ENCODE measurements around the gene PPHLN1. TPM values are rescaled to one million over a fixed set of nuclear protein-coding genes. Genes with fewer than 3 reads are reported as not detected.

The PPHLN1 gene
- total RNA-seq, 2 experiments from 2014 or later: 79.9 to 81.3 TPM

DNA sequence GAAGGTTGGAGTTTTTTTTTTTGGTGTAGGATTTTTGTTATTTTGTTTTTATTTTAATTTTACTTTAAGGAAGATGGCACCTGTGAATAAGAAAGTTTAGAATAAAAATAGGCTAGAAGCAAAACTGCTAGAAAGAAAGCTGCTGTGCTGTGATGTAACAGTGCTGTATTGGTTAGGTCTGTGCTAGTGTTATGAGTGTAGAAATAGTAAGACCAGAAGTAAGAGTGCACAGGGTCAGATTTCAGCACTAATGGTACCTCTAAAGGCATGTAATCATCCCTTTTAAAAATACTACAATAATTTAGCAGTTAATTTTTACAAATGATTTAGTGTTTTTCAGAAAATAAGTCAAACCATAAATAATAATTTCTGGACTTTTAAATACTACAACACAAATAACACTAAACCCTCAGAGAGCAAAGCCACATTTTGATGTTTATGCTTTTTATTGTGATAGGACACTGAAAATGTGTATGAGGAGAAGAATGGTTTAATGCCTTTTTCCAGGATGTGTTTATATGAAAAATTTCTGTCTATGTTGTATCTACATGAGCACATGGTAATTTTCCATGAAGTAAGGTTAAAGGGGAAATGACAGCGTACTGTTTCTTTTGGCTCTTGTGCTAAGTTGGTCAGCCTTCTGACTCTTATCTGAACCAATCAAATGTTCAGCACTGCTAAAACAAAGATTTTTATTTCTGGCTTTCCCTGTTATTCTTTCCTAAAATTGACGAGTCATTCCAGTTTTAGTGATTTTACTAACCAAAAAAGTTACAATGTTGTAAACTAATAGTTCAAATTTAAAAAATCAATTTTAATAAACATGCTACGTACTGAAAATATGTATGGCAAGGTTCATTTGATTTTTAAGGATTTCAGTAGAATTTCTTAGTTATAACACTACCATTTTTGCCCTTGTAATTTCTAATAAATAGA is 96.1 kb downstream of the PPHLN1 start:
- ChIA-PET CTCF (no interaction called here), POLR2A (no interaction called here)
- H3K27ac Mint-ChIP-seq: no peak overlapping the region
- H3K9me3 Mint-ChIP-seq: no peaks in the 10 kb centered on the region
- DNase-seq: no peak
- H3K36me3 Mint-ChIP-seq: peaks cover 7% of the 10 kb centered on the region
- peaks cover 30% of the 10 kb centered on the region for H3K4me1 Mint-ChIP-seq (ENCODE audit: low read depth)
- H3K27me3 Mint-ChIP-seq: no peaks in the 10 kb centered on the region
- intact Hi-C loops (cut with micrococcal nuclease): no loop called here
- H3K4me3 Mint-ChIP-seq: no peak overlapping the region

DNA sequence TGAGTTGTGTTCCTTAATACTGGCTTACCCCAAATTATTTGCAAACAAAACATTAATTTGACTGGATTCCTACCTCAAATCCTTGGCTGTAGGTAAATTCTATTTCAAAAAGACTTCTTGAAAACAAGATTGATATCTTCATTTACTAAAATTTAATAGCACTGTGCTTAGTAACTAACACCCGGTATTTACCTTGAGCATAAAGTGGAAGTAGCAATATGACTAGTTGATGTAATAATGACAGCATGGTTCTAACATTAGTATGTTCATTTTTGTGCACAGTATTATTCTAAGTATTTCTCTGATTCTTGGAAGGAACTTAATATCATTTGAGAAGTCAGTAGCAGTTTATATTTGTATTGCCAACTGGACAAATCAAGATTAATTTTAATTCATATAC is 96.8 kb downstream of the PPHLN1 start:
- intact Hi-C loops (cut with micrococcal nuclease): no loop called here
- no peaks in the 10 kb centered on the region for H3K27me3 Mint-ChIP-seq
- no peak overlapping the region for H3K27ac Mint-ChIP-seq
- peaks cover 29% of the 10 kb centered on the region for H3K4me1 Mint-ChIP-seq (ENCODE audit: low read depth)
- no peak overlapping the region for H3K4me3 Mint-ChIP-seq
- DNase-seq: no peak
- H3K9me3 Mint-ChIP-seq: no peaks in the 10 kb centered on the region
- POLR2A ChIA-PET: no interaction called here
- CTCF ChIA-PET: no interaction called here
- H3K36me3 Mint-ChIP-seq: peaks cover 13% of the 10 kb centered on the region

DNA sequence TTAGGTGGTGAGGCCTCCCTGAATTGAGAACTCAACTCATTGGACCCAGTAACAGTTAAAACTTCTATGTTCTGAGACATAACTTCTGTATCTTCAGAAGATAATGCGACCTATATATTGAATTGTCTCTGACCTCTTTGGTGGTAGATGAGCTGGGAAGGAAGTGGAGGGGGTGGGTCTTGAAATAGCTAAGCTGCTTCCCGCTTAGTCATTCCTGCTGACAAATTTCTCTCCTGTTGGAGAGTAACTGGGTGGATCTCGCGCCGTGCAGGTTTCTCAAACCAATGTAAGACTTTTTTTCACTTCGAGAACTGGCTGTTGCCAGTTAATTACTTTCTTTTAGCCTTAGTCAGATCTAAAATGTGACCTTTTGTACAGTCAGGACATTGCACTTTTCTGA is 100.8 kb downstream of the PPHLN1 start:
- ChIA-PET POLR2A (no interaction called here), CTCF (no interaction called here)
- Mint-ChIP-seq H3K27me3 (no peaks in the 10 kb centered on the region), H3K36me3 (peaks cover 26% of the 10 kb centered on the region), H3K27ac (no peak overlapping the region), H3K9me3 (no peaks in the 10 kb centered on the region), H3K4me3 (no peak overlapping the region), H3K4me1 (ENCODE audit: low read depth) (peaks cover 16% of the 10 kb centered on the region)
- peak; percentile 55 for DNase-seq
- intact Hi-C loops (cut with micrococcal nuclease): no loop called here

DNA sequence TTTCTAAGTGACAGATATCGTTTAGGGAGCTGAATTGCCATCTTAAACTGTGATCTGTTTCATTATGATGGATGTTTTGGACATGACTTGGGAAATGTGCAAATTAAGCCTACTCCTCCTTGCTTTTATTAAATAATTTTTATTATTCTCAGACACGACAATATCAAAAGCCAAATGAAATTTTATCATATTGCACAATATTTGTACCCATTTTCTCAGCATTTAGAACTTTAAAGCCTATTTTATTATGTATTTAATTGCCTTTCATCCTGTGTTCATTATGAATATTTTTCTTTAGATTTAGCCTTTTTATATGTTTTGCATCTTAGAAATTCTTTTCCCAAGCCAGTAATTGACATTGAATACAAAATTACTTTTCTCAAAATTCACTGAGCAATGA is 102.9 kb downstream of the PPHLN1 start:
- no peak for DNase-seq
- Mint-ChIP-seq H3K36me3 (peaks cover 41% of the 10 kb centered on the region), H3K4me1 (ENCODE audit: low read depth) (peaks cover 14% of the 10 kb centered on the region), H3K27me3 (no peaks in the 10 kb centered on the region), H3K4me3 (no peak overlapping the region), H3K9me3 (no peaks in the 10 kb centered on the region), H3K27ac (no peak overlapping the region)
- ChIA-PET POLR2A (no interaction called here), CTCF (no interaction called here)
- intact Hi-C loops (cut with micrococcal nuclease): no loop called here

DNA sequence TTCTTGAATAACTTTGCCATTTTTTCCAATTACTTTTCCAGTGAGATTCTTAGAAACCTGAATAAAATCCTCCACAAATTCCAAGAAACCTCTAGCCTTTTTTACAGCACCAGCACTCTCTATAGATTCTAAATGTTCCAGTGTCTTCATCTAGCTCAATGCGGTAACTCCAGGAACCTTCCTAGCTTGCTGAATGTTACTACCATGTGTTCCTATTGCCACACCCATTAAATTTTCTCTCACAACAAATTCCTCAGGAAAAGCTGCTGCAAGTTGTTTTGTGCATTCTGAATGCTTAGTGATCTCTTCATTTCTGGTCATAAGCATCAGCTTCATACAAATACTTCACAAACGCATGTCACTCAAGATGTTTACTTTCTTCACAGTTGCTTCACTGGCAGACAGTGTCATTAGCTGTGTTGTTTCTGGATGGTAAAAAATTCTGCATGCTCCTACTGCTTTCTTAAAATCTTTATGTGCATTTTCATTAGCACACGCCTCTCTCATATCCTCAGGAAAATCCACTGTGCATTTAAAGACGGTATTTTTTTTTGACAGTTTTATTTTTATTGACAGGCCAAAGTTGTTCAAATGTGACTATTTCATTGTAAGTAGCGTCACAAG is 106.7 kb downstream of the PPHLN1 start:
- Mint-ChIP-seq H3K27ac (no peak overlapping the region), H3K9me3 (no peaks in the 10 kb centered on the region), H3K4me1 (ENCODE audit: low read depth) (no peaks in the 10 kb centered on the region), H3K4me3 (no peak overlapping the region), H3K27me3 (no peaks in the 10 kb centered on the region), H3K36me3 (peaks cover 31% of the 10 kb centered on the region)
- no peak for DNase-seq
- CTCF ChIA-PET: no interaction called here
- POLR2A ChIA-PET: no interaction called here
- intact Hi-C loops (cut with micrococcal nuclease): no loop called here

DNA sequence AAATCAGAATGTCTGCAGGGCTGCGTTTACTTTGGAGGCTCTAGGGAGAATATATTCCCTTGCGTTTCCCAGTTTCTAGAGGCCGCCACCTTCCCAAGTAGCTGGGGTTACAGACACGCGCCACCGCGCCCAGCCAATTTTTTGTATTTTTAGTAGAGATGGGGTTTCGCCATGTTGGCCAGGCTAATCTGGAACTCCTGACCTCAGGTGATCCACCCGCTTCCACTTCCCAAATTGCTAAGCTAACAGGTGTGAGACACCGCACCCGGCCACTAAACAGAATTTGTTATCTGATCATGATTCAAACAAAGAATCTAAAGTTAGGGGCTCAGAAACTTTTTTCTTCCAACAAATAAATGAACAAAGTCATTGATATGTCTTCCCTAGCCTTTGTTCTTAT is 114.6 kb downstream of the PPHLN1 start:
- H3K36me3 Mint-ChIP-seq: peaks cover 54% of the 10 kb centered on the region

DNA sequence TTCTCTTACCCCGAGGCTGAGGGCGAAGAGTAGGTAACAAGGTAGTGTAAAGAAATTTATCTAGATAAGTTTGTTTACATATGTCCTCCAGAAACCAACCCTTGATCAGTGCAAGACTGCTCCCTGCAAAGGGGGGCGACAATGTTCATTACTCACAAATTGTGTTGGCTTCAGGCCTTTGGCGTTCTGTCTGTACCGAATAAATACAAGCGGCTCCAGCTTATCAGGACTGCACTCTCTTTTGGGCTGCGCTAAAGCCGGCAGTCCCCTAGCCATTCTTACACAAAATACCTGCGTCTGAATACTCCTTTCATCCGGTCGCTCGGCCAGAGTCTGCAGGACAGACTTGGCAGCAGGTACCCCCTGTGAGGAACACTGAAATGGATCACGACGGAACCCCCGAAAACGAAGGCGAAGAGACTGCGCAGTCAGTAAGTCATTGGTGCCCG is 116.4 kb downstream of the PPHLN1 start:
- H3K27me3 Mint-ChIP-seq: no peaks in the 10 kb centered on the region

More for the DNA sequence above, 114.6 kb downstream of the PPHLN1 start:
- H3K9me3 Mint-ChIP-seq: peaks cover 8% of the 10 kb centered on the region
- H3K27me3 Mint-ChIP-seq: no peaks in the 10 kb centered on the region
- POLR2A ChIA-PET: no interaction called here
- no peak overlapping the region for H3K27ac Mint-ChIP-seq
- CTCF ChIA-PET: no interaction called here
- no peaks in the 10 kb centered on the region for H3K4me1 Mint-ChIP-seq (ENCODE audit: low read depth)
- H3K4me3 Mint-ChIP-seq: no peak overlapping the region
- intact Hi-C loops (cut with micrococcal nuclease): no loop called here
- no peak for DNase-seq

DNA sequence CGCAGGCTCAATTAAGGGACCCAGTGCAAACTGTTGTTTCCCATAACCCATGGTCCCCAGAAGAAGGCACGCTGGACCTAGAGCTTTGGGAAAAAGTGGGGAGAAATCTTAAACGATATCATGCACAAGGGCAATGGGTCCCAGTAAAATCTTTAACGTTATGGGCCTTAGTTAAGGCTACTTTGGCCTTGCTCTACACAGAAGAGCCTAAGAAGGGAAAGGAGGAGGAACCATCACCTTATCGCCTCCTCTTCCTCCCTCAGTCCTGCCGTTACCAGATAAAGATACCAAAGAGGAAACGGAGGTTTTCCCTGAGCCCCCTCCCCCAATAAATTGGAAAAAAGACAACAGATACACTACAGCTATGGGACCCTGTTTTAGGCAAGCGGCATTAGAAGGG is 116.9 kb downstream of the PPHLN1 start:
- Mint-ChIP-seq H3K27ac (no peak overlapping the region), H3K36me3 (peaks cover 69% of the 10 kb centered on the region), H3K27me3 (no peaks in the 10 kb centered on the region), H3K9me3 (peaks cover 8% of the 10 kb centered on the region), H3K4me1 (ENCODE audit: low read depth) (no peaks in the 10 kb centered on the region), H3K4me3 (no peak overlapping the region)
- ChIA-PET POLR2A (no interaction called here), CTCF (interaction anchor here (1.0 kb wide), 1 partner anchor 40 kb away, joined by 4 read pairs; no protein-coding TSS in a partner anchor)
- DNase-seq: no peak
- intact Hi-C loops (cut with micrococcal nuclease): no loop called here

More for the DNA sequence above, 116.4 kb downstream of the PPHLN1 start:
- H3K4me3 Mint-ChIP-seq: no peak overlapping the region
- intact Hi-C loops (cut with micrococcal nuclease): no loop called here
- no peak for DNase-seq
- peaks cover 67% of the 10 kb centered on the region for H3K36me3 Mint-ChIP-seq
- H3K27ac Mint-ChIP-seq: no peak overlapping the region
- H3K9me3 Mint-ChIP-seq: peaks cover 8% of the 10 kb centered on the region
- POLR2A ChIA-PET: no interaction called here
- CTCF ChIA-PET: interaction anchor here (1.0 kb wide), 1 partner anchor 40 kb away, joined by 4 read pairs; no protein-coding TSS in a partner anchor
- H3K4me1 Mint-ChIP-seq (ENCODE audit: low read depth): no peaks in the 10 kb centered on the region

DNA sequence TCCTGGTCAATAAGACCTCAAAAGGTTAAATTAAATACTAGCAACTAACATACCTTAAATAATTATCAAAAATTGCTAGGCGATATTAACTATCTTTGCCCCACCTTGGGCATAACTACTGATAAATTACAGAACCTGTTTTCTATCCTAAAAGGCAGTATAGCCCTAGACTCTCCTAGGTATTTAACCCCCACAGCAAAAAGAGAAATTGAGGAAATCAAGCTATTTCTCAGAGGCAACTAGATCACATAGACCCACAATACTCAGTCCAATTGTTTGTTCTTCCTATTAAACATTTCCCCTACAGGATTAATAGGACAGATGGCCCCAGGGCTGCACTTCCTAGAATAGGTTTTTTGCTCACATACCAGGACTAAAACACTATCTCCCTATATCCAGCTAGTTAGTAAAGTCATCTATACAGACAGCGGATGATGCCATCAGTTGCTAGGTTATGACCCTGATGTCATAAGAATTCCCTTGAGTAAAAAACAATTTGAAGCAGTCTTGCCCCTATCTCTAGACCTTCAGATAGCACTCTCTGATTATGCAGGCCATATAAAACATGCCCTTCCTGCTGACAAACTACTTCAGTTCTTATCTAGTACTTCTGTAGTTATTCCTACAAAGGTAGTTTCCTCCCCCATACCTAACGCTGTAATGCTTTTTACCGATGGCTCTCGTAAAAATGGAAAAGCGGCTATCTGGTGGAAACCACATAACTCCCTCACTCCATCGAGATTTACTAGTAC is 118.4 kb downstream of the PPHLN1 start:
- peaks cover 8% of the 10 kb centered on the region for H3K9me3 Mint-ChIP-seq
- H3K36me3 Mint-ChIP-seq: peaks cover 72% of the 10 kb centered on the region
- no peaks in the 10 kb centered on the region for H3K27me3 Mint-ChIP-seq
- no peak for DNase-seq
- H3K4me1 Mint-ChIP-seq (ENCODE audit: low read depth): no peaks in the 10 kb centered on the region
- H3K4me3 Mint-ChIP-seq: no peak overlapping the region
- ChIA-PET POLR2A (no interaction called here), CTCF (no interaction called here)
- no peak overlapping the region for H3K27ac Mint-ChIP-seq
- intact Hi-C loops (cut with micrococcal nuclease): no loop called here

DNA sequence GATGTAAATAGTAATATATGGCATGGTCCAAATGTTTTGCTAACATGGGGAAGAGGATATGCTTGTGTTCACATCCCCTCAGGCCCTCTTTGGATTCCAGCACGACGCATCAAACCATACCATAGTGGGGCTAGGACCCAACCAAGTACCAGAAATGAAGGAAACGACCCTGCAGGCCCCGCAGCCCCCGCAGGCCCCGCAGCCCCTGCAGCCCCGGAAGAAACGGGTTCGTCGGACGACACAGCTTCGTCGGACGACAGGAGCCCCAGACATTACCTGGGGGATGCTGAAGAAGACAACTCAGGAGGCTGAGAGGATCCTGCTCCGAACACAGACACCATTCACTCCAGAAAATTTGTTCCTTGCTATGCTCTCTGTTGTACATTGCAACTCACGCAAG is 119.9 kb downstream of the PPHLN1 start:
- peaks cover 8% of the 10 kb centered on the region for H3K9me3 Mint-ChIP-seq
- DNase-seq: no peak
- no peaks in the 10 kb centered on the region for H3K27me3 Mint-ChIP-seq
- no peaks in the 10 kb centered on the region for H3K4me1 Mint-ChIP-seq (ENCODE audit: low read depth)
- ChIA-PET POLR2A (no interaction called here), CTCF (no interaction called here)
- intact Hi-C loops (cut with micrococcal nuclease): no loop called here
- H3K4me3 Mint-ChIP-seq: no peak overlapping the region
- H3K27ac Mint-ChIP-seq: no peak overlapping the region
- H3K36me3 Mint-ChIP-seq: peaks cover 67% of the 10 kb centered on the region

DNA sequence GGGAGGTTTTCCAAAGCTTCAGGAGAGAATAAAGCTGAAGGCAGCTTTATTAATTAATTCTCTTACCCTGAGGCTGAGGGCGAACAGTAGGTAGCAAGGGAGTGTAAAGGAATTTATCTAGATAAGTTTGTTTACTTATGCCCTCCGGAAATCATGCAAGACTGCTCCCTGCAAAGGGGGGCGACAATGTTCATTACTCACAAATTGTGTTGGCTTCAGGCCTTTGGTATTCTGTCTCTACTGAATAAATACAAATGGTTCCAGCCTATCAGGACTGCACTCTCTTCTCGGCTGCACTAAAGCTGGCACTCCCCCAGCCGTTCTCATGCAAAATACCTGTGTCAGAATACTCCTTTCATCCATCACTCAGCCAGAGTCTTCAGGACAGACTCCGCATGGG is 120.8 kb downstream of the PPHLN1 start:
- Mint-ChIP-seq H3K9me3 (peaks cover 8% of the 10 kb centered on the region), H3K27ac (no peak overlapping the region), H3K4me1 (ENCODE audit: low read depth) (no peaks in the 10 kb centered on the region), H3K4me3 (no peak overlapping the region), H3K36me3 (peaks cover 62% of the 10 kb centered on the region), H3K27me3 (no peaks in the 10 kb centered on the region)
- CTCF ChIA-PET: no interaction called here
- POLR2A ChIA-PET: no interaction called here
- intact Hi-C loops (cut with micrococcal nuclease): no loop called here
- no peak for DNase-seq

DNA sequence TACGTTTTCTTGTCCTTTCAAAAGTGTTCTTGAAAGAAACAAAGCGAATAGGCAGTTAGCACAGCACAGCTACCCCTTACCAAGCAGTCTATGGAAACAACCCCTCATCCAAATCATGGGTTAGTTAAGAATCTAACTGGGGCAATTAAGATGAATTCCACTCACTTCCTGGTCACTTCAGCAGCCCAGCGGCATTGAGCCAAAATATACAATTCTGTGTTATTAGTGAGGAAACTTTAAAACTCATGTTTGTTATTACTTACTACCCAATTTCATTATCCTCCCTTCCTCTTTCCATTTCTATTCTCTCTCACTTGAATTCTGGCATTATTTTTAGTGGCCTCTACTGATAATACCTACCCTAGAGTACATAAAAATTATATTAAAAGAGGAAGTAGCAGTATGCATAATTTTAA is 121.4 kb downstream of the PPHLN1 start:
- H3K27me3 Mint-ChIP-seq: no peaks in the 10 kb centered on the region
- intact Hi-C loops (cut with micrococcal nuclease): no loop called here
- no peak overlapping the region for H3K27ac Mint-ChIP-seq
- no peak overlapping the region for H3K4me3 Mint-ChIP-seq
- DNase-seq: no peak
- H3K9me3 Mint-ChIP-seq: peaks cover 8% of the 10 kb centered on the region
- CTCF ChIA-PET: no interaction called here
- H3K4me1 Mint-ChIP-seq (ENCODE audit: low read depth): no peaks in the 10 kb centered on the region
- peaks cover 57% of the 10 kb centered on the region for H3K36me3 Mint-ChIP-seq
- POLR2A ChIA-PET: no interaction called here
